IMR-90 (cell line): ENCODE measurements around the gene LRRC47.

Experiments used
- CEBPB ChIP-seq: IDR thresholded peaks from 2 replicates; pipeline ENCODE4 v1.6.1; 2012; ENCODE audit warnings: low read depth, low read length, improper control_type of control experiment
- CTCF ChIP-seq: conservative IDR thresholded peaks from 2 replicates; pipeline ENCODE4 v1.5.1; 2012; ENCODE audit warnings: mild to moderate bottlenecking, low read depth, low read length, improper control_type of control experiment
- MAFK ChIP-seq: IDR thresholded peaks from 2 replicates; pipeline ENCODE4 v1.6.1; 2012; ENCODE audit warnings: low read depth, low read length, improper control_type of control experiment
- MXI1 ChIP-seq: IDR thresholded peaks from 2 replicates; pipeline ENCODE4 v1.6.1; 2012; ENCODE audit warnings: low read depth, mild to moderate bottlenecking, low read length, moderate library complexity, borderline replicate concordance
- POLR2A ChIP-seq: IDR thresholded peaks from 2 replicates; pipeline ENCODE4 v1.6.1; 2012; ENCODE audit warnings: mild to moderate bottlenecking, low read depth, low read length
- RAD21 ChIP-seq: IDR thresholded peaks from 2 replicates; pipeline ENCODE4 v1.6.1; 2012; ENCODE audit warnings: low read length, improper control_type of control experiment
- RCOR1 ChIP-seq: IDR thresholded peaks from 2 replicates; pipeline ENCODE4 v1.6.1; 2012; ENCODE audit warnings: mild to moderate bottlenecking, low read length, improper control_type of control experiment; ENCODE audit not compliant: insufficient replicate concordance
- SMC3 ChIP-seq: fragments of 150-350 bp; IDR thresholded peaks from 2 replicates; pipeline ENCODE4 v1.6.1; 2016; ENCODE audit warnings: low read depth, mild to moderate bottlenecking, antibody characterized with exemption, low read length, moderate library complexity
- USF2 ChIP-seq: fragments of 150-350 bp; IDR thresholded peaks from 2 replicates; pipeline ENCODE4 v1.6.1; 2017; ENCODE audit warnings: mild to moderate bottlenecking, antibody characterized with exemption, low read length, low read depth

- TF ChIP-seq CTCF = no peak
- no peak for TF ChIP-seq POLR2A
- TF ChIP-seq MXI1 = no peak
- TF ChIP-seq CEBPB = no peak
- no peak for TF ChIP-seq RAD21
- TF ChIP-seq USF2 = no peak
- TF ChIP-seq RCOR1 = no peak
- TF ChIP-seq MAFK = no peak
- TF ChIP-seq SMC3 = no peak
Measured at GRCh38 chr1:3819771-3820200, 23.5 kb upstream of the LRRC47 start.
